ENCODE measurements around the gene GPRIN3. TPM values are rescaled to one million over a fixed set of nuclear protein-coding genes. Genes with fewer than 3 reads are reported as not detected.

GPRIN3 gene
- total RNA-seq, 1 donor from 2014 or later, result not detected

GRCh38 chr4:89249716-89250361 is 57.8 kb downstream of the GPRIN3 start:
- H3K4me3 ChIP-seq (ENCODE audit: low read depth, low read length), result no peak overlapping the region
- no peak for TF ChIP-seq CTCF (IDR thresholded peaks at IDR 0.05; ENCODE audit: insufficient read depth, low read length, severe bottlenecking)
- no peak for DNase-seq (ENCODE audit: low read depth)
- FAIRE-seq, result no peak
- H3K36me3 ChIP-seq (ENCODE audit: control insufficient read depth, insufficient read depth, low read length), result no peaks in the 10 kb centered on the region
- no peaks in the 10 kb centered on the region for H3K27me3 ChIP-seq (ENCODE audit: control insufficient read depth, insufficient read depth, low read length)

- TF ChIP-seq CTCF (IDR thresholded peaks at IDR 0.05; ENCODE audit: insufficient read depth, low read length, severe bottlenecking), result no peak
- no peaks in the 10 kb centered on the region for H3K27me3 ChIP-seq (ENCODE audit: control insufficient read depth, insufficient read depth, low read length)
- H3K4me3 ChIP-seq (ENCODE audit: low read depth, low read length), result no peak overlapping the region
- DNase-seq (ENCODE audit: low read depth), result no peak
- no peak for FAIRE-seq
- H3K36me3 ChIP-seq (ENCODE audit: control insufficient read depth, insufficient read depth, low read length), result no peaks in the 10 kb centered on the region
These were observed 58.3 kb downstream of the GPRIN3 start for GRCh38 chr4:89249313-89249712.

- Histone ChIP-seq H3K27me3 (ENCODE audit: control insufficient read depth, insufficient read depth, low read length) (no peaks in the 10 kb centered on the region), H3K4me3 (ENCODE audit: low read depth, low read length) (no peak overlapping the region), H3K36me3 (ENCODE audit: control insufficient read depth, insufficient read depth, low read length) (no peaks in the 10 kb centered on the region)
- DNase-seq (ENCODE audit: low read depth) (no peak), FAIRE-seq (no peak)
- no peak for TF ChIP-seq CTCF (IDR thresholded peaks at IDR 0.05; ENCODE audit: insufficient read depth, low read length, severe bottlenecking)
These were observed 58.7 kb downstream of the GPRIN3 start for GRCh38 chr4:89248879-89249281.

- Histone ChIP-seq H3K27me3 (ENCODE audit: control insufficient read depth, insufficient read depth, low read length) (no peaks in the 10 kb centered on the region), H3K36me3 (ENCODE audit: control insufficient read depth, insufficient read depth, low read length) (no peaks in the 10 kb centered on the region), H3K4me3 (ENCODE audit: low read depth, low read length) (no peak overlapping the region)
- FAIRE-seq (no peak), DNase-seq (ENCODE audit: low read depth) (no peak)
- no peak for TF ChIP-seq CTCF (IDR thresholded peaks at IDR 0.05; ENCODE audit: insufficient read depth, low read length, severe bottlenecking)
These were observed 59.6 kb downstream of the GPRIN3 start for GRCh38 chr4:89247951-89248350.

- Histone ChIP-seq H3K36me3 (ENCODE audit: control insufficient read depth, insufficient read depth, low read length) (no peaks in the 10 kb centered on the region), H3K27me3 (ENCODE audit: control insufficient read depth, insufficient read depth, low read length) (no peaks in the 10 kb centered on the region), H3K4me3 (ENCODE audit: low read depth, low read length) (no peak overlapping the region)
- no peak for TF ChIP-seq CTCF (IDR thresholded peaks at IDR 0.05; ENCODE audit: insufficient read depth, low read length, severe bottlenecking)
- DNase-seq (ENCODE audit: low read depth), result no peak
- FAIRE-seq, result no peak
These were observed 62.1 kb downstream of the GPRIN3 start for GRCh38 chr4:89245459-89245858.

GRCh38 chr4:89243733-89244252 is 63.8 kb downstream of the GPRIN3 start:
- FAIRE-seq, result no peak

More at GRCh38 chr4:89243733-89244252, 63.8 kb downstream of the GPRIN3 start:
- H3K36me3 ChIP-seq (ENCODE audit: control insufficient read depth, insufficient read depth, low read length), result no peaks in the 10 kb centered on the region
- H3K27me3 ChIP-seq (ENCODE audit: control insufficient read depth, insufficient read depth, low read length), result no peaks in the 10 kb centered on the region
- TF ChIP-seq CTCF (IDR thresholded peaks at IDR 0.05; ENCODE audit: insufficient read depth, low read length, severe bottlenecking), result no peak
- H3K4me3 ChIP-seq (ENCODE audit: low read depth, low read length), result no peak overlapping the region
- no peak for DNase-seq (ENCODE audit: low read depth)
